ENCODE data around the gene KIAA0753. TPM values are rescaled to one million over a fixed set of nuclear protein-coding genes. Genes with fewer than 3 reads are reported as not detected.

KIAA0753 gene
- total RNA-seq, 1 donor from 2014 or later = 42.1 TPM

DNA sequence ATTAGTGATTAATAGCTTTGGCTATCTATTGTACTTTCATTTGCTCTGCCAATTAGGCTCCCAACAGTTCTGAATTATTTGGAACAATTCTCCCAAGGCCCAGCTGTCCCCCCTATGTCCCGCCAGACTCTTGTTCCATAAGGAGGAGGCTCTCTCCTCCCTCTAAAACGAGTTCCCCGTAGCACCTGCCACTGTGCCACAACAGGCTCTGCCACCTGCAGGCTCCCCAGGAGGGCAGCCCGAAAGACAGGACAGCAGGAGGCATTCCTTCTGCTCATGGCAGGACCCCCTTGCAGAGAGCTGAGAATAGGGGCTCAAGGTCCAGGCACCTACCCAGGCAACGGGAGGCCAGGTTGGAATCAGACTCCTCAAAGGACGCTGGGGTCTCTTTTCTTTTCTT, 93.2 kb downstream of the KIAA0753 start:
- no peak for DNase-seq (ENCODE audit: low spot score)

DNA sequence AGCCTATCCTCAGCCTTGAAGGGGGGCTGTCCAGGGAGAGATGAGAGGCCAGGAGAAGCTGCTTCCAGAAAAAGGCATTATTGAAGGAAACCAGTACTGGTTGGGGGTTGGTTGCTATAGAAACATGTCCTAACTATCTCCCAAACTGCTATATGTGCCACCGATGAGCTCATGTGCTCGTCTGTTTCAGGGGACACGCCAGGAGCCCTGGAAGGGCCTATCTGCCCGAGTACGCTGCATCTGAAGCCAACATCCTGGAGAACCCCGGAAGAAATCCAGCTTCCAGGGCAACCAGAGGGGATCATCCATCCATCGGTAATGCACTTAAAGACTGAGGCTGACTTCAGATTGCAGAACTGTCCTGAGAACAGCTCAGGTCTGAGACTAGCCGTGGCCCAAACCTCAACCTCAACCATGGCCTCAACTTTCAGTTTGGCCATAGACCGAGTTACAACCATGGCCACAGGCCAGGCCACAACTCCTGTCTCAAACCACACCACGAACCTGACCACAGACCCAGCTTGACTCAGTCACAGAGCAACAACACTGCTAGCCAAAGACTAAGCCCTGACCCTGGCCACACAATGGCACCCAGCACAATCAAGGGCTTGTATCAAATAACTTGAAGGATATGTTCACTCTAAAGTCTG, 94.3 kb downstream of the KIAA0753 start:
- no peak for DNase-seq (ENCODE audit: low spot score)

- no peak for DNase-seq (ENCODE audit: low spot score)
Observed at GRCh38 chr17:6545291-6545690, 95.2 kb downstream of the KIAA0753 start.

- DNase-seq (ENCODE audit: low spot score) = no peak
Observed at GRCh38 chr17:6544011-6544370, 96.5 kb downstream of the KIAA0753 start.

DNA sequence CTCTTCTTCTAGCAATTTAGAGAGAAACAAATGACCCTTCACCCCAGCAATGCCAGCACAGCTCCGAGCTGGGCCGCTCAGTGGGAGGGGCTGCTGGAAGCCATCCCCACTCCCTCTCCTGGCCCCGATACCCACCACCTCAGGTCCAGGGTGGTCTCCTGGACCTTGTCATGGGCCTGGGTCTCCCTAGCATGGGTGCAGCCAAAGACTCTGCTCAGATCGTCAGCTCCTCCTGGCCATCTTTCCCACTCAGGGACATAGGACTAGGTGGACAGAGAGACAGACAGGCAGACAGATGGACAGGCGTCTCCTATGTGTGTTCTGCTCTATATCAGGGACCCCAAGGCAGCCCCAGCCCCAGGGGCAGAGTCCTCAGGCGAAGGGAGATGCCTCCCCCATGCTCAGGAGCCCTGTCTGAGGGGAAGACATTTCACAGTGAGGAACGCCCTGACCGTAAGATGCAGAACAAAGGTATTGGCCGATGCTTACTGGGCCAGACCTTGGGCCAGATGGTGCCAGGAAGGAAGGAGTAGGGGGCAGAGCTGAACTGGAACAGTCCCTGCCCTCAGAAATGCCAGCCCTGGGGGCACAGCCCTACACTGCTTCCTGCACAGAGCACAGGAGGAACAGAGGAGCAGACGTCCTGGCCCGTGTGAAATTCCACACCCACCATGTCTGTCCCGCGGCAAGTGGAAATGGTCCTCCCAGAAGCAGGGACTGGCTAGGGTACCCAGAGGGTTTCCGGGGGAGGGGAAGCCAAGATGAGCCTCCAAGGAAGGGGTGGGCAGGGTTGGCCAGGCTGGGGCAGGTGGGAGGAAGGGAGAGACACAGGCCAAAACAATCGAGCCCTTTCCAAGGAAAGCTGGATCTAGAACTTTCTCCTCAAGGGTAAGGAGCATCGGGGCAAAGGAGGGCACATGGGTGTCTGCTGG, 97.2 kb downstream of the KIAA0753 start:
- no peak for DNase-seq (ENCODE audit: low spot score)

DNA sequence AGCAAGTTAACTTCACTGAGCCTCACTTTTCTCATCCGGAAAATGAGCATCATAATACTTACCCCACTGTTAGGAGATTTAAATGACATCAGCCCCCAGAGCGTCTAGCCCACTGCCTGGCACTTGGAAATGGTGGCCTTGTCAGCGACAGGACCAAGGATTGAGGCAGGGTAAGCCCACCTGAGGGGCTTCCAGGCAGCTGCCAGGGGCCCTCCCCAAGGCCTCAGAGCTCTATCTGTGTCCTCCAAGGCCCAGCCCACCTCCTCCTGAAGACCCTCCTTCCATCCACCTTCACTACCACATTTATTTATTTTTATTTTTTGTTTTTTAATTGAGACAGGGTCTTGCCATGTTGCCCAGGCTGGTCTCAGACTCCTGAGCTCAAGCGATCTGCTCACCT, 97.9 kb downstream of the KIAA0753 start:
- DNase-seq (ENCODE audit: low spot score) = no peak

GRCh38 chr17:6541886-6542285, 98.6 kb downstream of the KIAA0753 start:
- no peak for DNase-seq (ENCODE audit: low spot score)

GRCh38 chr17:6539871-6540270, 100.6 kb downstream of the KIAA0753 start:
- DNase-seq (ENCODE audit: low spot score) = no peak

GRCh38 chr17:6536566-6537065, 103.9 kb downstream of the KIAA0753 start:
- no peak for DNase-seq (ENCODE audit: low spot score)

- DNase-seq (ENCODE audit: low spot score) = no peak
Observed at GRCh38 chr17:6536053-6536452, 104.5 kb downstream of the KIAA0753 start.

DNA sequence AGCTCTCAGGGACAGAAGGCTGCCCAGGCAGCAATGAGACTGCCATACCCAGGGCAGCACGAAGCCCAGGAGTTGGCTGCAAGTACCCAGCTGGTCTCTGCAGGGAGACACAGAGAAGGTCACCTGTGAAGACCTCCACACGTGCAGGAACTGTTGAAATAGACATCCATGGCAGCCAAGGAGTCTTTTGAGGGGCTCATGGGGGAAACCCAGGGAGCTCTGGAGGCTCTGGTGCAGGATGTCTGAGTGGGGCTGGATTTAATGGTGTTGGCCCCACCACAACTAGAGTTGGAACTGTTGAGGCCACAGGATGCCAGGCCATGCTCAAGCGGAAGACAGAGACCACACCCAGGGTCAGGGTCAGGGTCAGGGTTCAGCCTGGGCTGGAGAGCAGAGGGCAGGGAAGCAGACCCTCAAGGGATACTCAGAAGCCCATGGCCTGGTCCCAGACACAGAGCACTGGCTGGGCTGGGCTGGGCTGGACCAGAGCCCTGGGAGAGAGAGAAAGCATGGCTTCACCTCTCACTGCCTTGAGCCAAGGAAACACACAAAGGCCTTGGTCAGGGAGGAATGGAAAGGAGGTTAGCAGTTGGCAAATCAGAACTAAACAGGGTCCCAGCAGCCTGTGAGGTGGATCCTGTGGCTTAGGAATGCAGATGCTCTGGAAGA, 105.5 kb downstream of the KIAA0753 start:
- DNase-seq (ENCODE audit: low spot score) = no peak

- DNase-seq (ENCODE audit: low spot score) = no peak
Observed at GRCh38 chr17:6532441-6532885, 108.0 kb downstream of the KIAA0753 start.

DNA sequence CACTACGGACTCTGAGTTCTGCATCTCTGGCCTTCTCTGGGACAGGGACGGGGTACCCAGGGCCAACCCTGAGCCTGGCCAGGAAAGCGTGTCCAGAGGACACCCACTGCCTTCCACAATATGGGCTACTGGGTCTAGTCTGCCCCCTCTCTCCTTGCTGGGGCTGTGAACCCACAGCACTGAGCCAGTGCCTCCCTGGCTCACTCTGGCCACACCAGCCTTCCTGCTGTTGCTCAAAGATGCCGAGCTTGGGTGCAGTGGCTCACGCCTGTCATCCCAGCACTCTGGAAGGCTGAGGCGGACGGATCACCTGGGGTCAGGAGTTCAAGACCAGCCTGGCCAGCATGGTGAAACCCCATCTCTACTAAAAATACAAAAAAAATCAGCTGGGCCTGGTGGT, 108.9 kb downstream of the KIAA0753 start:
- no peak for DNase-seq (ENCODE audit: low spot score)

DNA sequence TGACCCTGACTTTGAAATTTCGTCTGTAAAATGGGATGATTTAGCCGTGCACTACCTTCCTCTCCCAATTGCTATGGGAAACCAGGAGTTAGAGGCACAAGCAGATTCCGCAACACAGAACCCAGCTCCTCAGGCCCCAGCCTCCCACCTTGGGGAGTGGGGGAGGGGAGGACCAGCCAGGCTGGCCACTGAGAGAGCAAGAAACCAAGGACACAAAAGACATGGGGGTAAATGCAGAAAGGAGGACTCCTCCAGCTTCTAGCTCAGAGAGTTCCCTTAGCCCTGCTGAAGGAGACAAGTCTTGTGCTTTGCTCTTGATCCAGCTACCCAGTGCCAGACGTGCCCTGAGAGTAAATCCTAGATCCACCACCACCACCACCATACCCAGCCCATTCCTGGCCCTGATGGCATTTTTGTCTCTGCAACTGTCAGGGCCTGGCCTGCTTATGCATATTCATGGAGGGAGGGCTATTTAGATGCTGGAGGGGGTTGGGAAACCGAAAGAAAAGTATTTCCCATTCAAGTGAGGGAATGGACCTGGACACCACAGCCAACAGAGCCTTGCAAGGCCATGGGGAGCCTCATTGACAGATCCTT, 110.1 kb downstream of the KIAA0753 start:
- no peak for DNase-seq (ENCODE audit: low spot score)

DNA sequence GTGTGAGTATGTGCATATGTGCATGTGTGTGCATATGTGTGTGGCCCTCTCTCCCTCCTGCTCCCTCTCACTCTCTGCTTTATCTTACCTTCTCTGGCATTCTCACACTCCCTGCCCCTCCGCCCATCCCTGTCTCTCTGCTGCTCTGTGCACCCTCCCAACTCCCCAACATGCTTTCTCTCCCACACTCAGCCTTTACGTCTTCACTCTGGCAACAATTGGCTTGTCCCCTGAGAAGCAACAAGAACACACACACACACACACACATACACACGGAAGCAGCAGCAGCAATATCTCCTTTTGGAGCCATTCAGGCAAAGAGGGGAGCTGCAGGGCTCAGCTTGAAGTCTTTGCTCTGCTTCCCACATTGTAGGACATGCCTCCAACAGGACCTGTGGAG, 112.0 kb downstream of the KIAA0753 start:
- DNase-seq (ENCODE audit: low spot score) = no peak

Other genes with a start within 250 kb of the KIAA0753 start
- gene AIPL1, start 205.6 kb downstream of the KIAA0753 start, total RNA-seq = not detected
- 0.42 TPM for gene PIMREG, start 196.3 kb downstream of the KIAA0753 start, total RNA-seq
- 5.8 TPM for gene PITPNM3, start 84.2 kb downstream of the KIAA0753 start, total RNA-seq
- gene TXNDC17, start 349 bp upstream of the KIAA0753 start, total RNA-seq = 89.4 TPM
- 23.9 TPM for gene MED31, start 10.9 kb upstream of the KIAA0753 start, total RNA-seq
- gene C17orf100, start 11.1 kb upstream of the KIAA0753 start, total RNA-seq = 1.8 TPM
- gene SLC13A5, start 72.7 kb upstream of the KIAA0753 start, total RNA-seq = not detected
- gene XAF1, start 115.3 kb upstream of the KIAA0753 start, total RNA-seq = 55.0 TPM
- gene FBXO39, start 135.5 kb upstream of the KIAA0753 start, total RNA-seq = 0.23 TPM
- not detected for gene TEKT1, start 191.0 kb upstream of the KIAA0753 start, total RNA-seq